ENCODE measurements around the gene CCDC116.
A peak's percentile ranks its signal among the peaks of the same experiment; 100 is the strongest.
"Not testable (repeated sequence)": the region's sequence is repeated elsewhere in the genome, so short reads cannot be mapped to it uniquely, and the experiment has no call there.

CCDC116 gene

GRCh38 chr22:21605887-21606564 is 26.5 kb upstream of the CCDC116 start:
- no peak overlapping the region for H3K27ac ChIP-seq (replicated peaks; ENCODE audit: low read length)
- H3K36me3 ChIP-seq (replicated peaks in 1 of 2; ENCODE audit: control insufficient read depth in 2 of 2, insufficient read depth in 2 of 2, low read length in 2 of 2) = peaks cover 2 to 54% of the 10 kb centered on the region in 2 donors
- H2BK5ac ChIP-seq (ENCODE audit: low read length) = no peak overlapping the region
- DNase-seq (ENCODE audit: low spot score) = no peak
- H3K4me3 ChIP-seq (ENCODE audit: low read length in 2 of 2) = no peak overlapping the region
- H4K8ac ChIP-seq (ENCODE audit: low read depth, low read length) = no peak overlapping the region
- no peak overlapping the region for H2BK15ac ChIP-seq (ENCODE audit: low read length)
- H2AFZ ChIP-seq (ENCODE audit: low read length) = no peak overlapping the region
- H3K14ac ChIP-seq (ENCODE audit: low read length) = no peak overlapping the region
- H3K27me3 ChIP-seq (ENCODE audit: control insufficient read depth in 3 of 3, insufficient read depth in 3 of 3, low read depth in 1 of 3, low read length in 3 of 3) = no peaks in the 10 kb centered on the region
- H3K79me1 ChIP-seq (ENCODE audit: low read depth, low read length) = peaks cover 18% of the 10 kb centered on the region
- H2AK5ac ChIP-seq (ENCODE audit: low read depth, low read length) = no peak overlapping the region
- H3K18ac ChIP-seq (ENCODE audit: low read length) = no peak overlapping the region
- H3K9ac ChIP-seq (ENCODE audit: low read depth, low read length, poor library complexity) = no peak overlapping the region
- WGBS, 2 donors (ENCODE audit: extremely low coverage in 2 of 2, insufficient read length in 2 of 2, insufficient replicate concordance in 1 of 2) = no CpG with 5 or more reads among the region's 7 CpGs
- no peak overlapping the region for H2BK12ac ChIP-seq (ENCODE audit: low read length)
- H3K4me1 ChIP-seq (ENCODE audit: control insufficient read depth in 2 of 2, insufficient read depth in 1 of 2, low read depth in 1 of 2, low read length in 2 of 2) = no peaks in the 10 kb centered on the region
- H2BK120ac ChIP-seq (ENCODE audit: low read depth, low read length) = no peak overlapping the region
- no peak overlapping the region for H3K4ac ChIP-seq (ENCODE audit: low read length)
- no peak overlapping the region for H4K91ac ChIP-seq (ENCODE audit: low read depth, low read length, poor library complexity)
- no peaks in the 10 kb centered on the region for H3K9me3 ChIP-seq (replicated peaks in 1 of 2; ENCODE audit: control insufficient read depth in 2 of 2, insufficient read depth in 1 of 2, low read depth in 1 of 2, low read length in 2 of 2)
- no peak overlapping the region for H3K23ac ChIP-seq (ENCODE audit: low read depth, low read length, poor library complexity)
- H3K4me2 ChIP-seq (ENCODE audit: insufficient read depth, low read length, poor library complexity, severe bottlenecking) = no peak overlapping the region

GRCh38 chr22:21606775-21607174 is 25.8 kb upstream of the CCDC116 start:
- H2BK15ac ChIP-seq (ENCODE audit: low read length) = no peak overlapping the region
- WGBS, 2 donors (ENCODE audit: extremely low coverage in 2 of 2, insufficient read length in 2 of 2, insufficient replicate concordance in 1 of 2) = no CpG with 5 or more reads among the region's 8 CpGs
- H4K91ac ChIP-seq (ENCODE audit: low read depth, low read length, poor library complexity) = no peak overlapping the region
- H2BK120ac ChIP-seq (ENCODE audit: low read depth, low read length) = no peak overlapping the region
- H2AFZ ChIP-seq (ENCODE audit: low read length) = no peak overlapping the region
- H2BK5ac ChIP-seq (ENCODE audit: low read length) = no peak overlapping the region
- peaks cover 18% of the 10 kb centered on the region for H3K79me1 ChIP-seq (ENCODE audit: low read depth, low read length)
- no peak overlapping the region for H2AK5ac ChIP-seq (ENCODE audit: low read depth, low read length)
- no peaks in the 10 kb centered on the region for H3K4me1 ChIP-seq (ENCODE audit: control insufficient read depth in 2 of 2, insufficient read depth in 1 of 2, low read depth in 1 of 2, low read length in 2 of 2)
- no peak overlapping the region for H3K14ac ChIP-seq (ENCODE audit: low read length)
- no peak overlapping the region for H3K4me3 ChIP-seq (ENCODE audit: low read length in 2 of 2)
- H3K9me3 ChIP-seq (replicated peaks in 1 of 2; ENCODE audit: control insufficient read depth in 2 of 2, insufficient read depth in 1 of 2, low read depth in 1 of 2, low read length in 2 of 2) = no peaks in the 10 kb centered on the region
- H3K27ac ChIP-seq (replicated peaks; ENCODE audit: low read length) = no peak overlapping the region
- no peak overlapping the region for H4K8ac ChIP-seq (ENCODE audit: low read depth, low read length)
- no peak overlapping the region for H3K4me2 ChIP-seq (ENCODE audit: insufficient read depth, low read length, poor library complexity, severe bottlenecking)
- no peaks in the 10 kb centered on the region for H3K27me3 ChIP-seq (ENCODE audit: control insufficient read depth in 3 of 3, insufficient read depth in 3 of 3, low read depth in 1 of 3, low read length in 3 of 3)
- H3K23ac ChIP-seq (ENCODE audit: low read depth, low read length, poor library complexity) = peak overlapping the region; percentile 17
- no peak overlapping the region for H2BK12ac ChIP-seq (ENCODE audit: low read length)
- no peak overlapping the region for H3K18ac ChIP-seq (ENCODE audit: low read length)
- H3K36me3 ChIP-seq (replicated peaks in 1 of 2; ENCODE audit: control insufficient read depth in 2 of 2, insufficient read depth in 2 of 2, low read length in 2 of 2) = peaks cover 7 to 62% of the 10 kb centered on the region in 2 donors
- no peak overlapping the region for H3K9ac ChIP-seq (ENCODE audit: low read depth, low read length, poor library complexity)
- no peak for DNase-seq (ENCODE audit: low spot score)
- H3K4ac ChIP-seq (ENCODE audit: low read length) = no peak overlapping the region

- H2AFZ ChIP-seq (ENCODE audit: low read length); H3K14ac ChIP-seq (ENCODE audit: low read length); H3K23ac ChIP-seq (ENCODE audit: low read depth, low read length, poor library complexity); H3K4me2 ChIP-seq (ENCODE audit: insufficient read depth, low read length, poor library complexity, severe bottlenecking); H2BK120ac ChIP-seq (ENCODE audit: low read depth, low read length); H3K27ac ChIP-seq (replicated peaks; ENCODE audit: low read length); H3K18ac ChIP-seq (ENCODE audit: low read length); H2BK12ac ChIP-seq (ENCODE audit: low read length); H3K4me3 ChIP-seq (ENCODE audit: low read length in 2 of 2); H2AK5ac ChIP-seq (ENCODE audit: low read depth, low read length); H3K9ac ChIP-seq (ENCODE audit: low read depth, low read length, poor library complexity); H2BK15ac ChIP-seq (ENCODE audit: low read length); H3K4ac ChIP-seq (ENCODE audit: low read length); DNase-seq (ENCODE audit: low spot score); H3K4me1 ChIP-seq (ENCODE audit: control insufficient read depth in 2 of 2, insufficient read depth in 1 of 2, low read depth in 1 of 2, low read length in 2 of 2); H3K9me3 ChIP-seq (replicated peaks in 1 of 2; ENCODE audit: control insufficient read depth in 2 of 2, insufficient read depth in 1 of 2, low read depth in 1 of 2, low read length in 2 of 2); H3K27me3 ChIP-seq (ENCODE audit: control insufficient read depth in 3 of 3, insufficient read depth in 3 of 3, low read depth in 1 of 3, low read length in 3 of 3); H4K8ac ChIP-seq (ENCODE audit: low read depth, low read length); H4K91ac ChIP-seq (ENCODE audit: low read depth, low read length, poor library complexity); H2BK5ac ChIP-seq (ENCODE audit: low read length): not testable (repeated sequence)
- H3K36me3 ChIP-seq (replicated peaks in 1 of 2; ENCODE audit: control insufficient read depth in 2 of 2, insufficient read depth in 2 of 2, low read length in 2 of 2) = peaks cover 19 to 78% of the 10 kb centered on the region in 2 donors
- peaks cover 19% of the 10 kb centered on the region for H3K79me1 ChIP-seq (ENCODE audit: low read depth, low read length)
- WGBS, 2 donors (ENCODE audit: extremely low coverage in 2 of 2, insufficient read length in 2 of 2, insufficient replicate concordance in 1 of 2) = no CpG with 5 or more reads among the region's 11 CpGs
These were observed 22.9 kb upstream of the CCDC116 start for GRCh38 chr22:21609556-21610157.

GRCh38 chr22:21611210-21611977 is 21.2 kb upstream of the CCDC116 start:
- Histone ChIP-seq H2BK15ac (ENCODE audit: low read length) (no peak overlapping the region), H3K27ac (replicated peaks; ENCODE audit: low read length) (no peak overlapping the region), H3K9me3 (replicated peaks in 1 of 2; ENCODE audit: control insufficient read depth in 2 of 2, insufficient read depth in 1 of 2, low read depth in 1 of 2, low read length in 2 of 2) (no peaks in the 10 kb centered on the region), H3K27me3 (ENCODE audit: control insufficient read depth in 3 of 3, insufficient read depth in 3 of 3, low read depth in 1 of 3, low read length in 3 of 3) (no peaks in the 10 kb centered on the region), H2AK5ac (ENCODE audit: low read depth, low read length) (no peak overlapping the region), H3K36me3 (replicated peaks in 1 of 2; ENCODE audit: control insufficient read depth in 2 of 2, insufficient read depth in 2 of 2, low read length in 2 of 2) (peaks cover 18 to 83% of the 10 kb centered on the region in 2 donors), H4K8ac (ENCODE audit: low read depth, low read length) (no peak overlapping the region), H4K91ac (ENCODE audit: low read depth, low read length, poor library complexity) (no peak overlapping the region), H3K4me3 (ENCODE audit: low read length in 2 of 2) (no peak overlapping the region), H3K14ac (ENCODE audit: low read length) (no peak overlapping the region), H2AFZ (ENCODE audit: low read length) (no peak overlapping the region), H3K4me2 (ENCODE audit: insufficient read depth, low read length, poor library complexity, severe bottlenecking) (no peak overlapping the region), H3K18ac (ENCODE audit: low read length) (no peak overlapping the region), H2BK5ac (ENCODE audit: low read length) (no peak overlapping the region), H2BK120ac (ENCODE audit: low read depth, low read length) (no peak overlapping the region), H2BK12ac (ENCODE audit: low read length) (no peak overlapping the region), H3K4ac (ENCODE audit: low read length) (no peak overlapping the region), H3K79me1 (ENCODE audit: low read depth, low read length) (peaks cover 7% of the 10 kb centered on the region), H3K4me1 (ENCODE audit: control insufficient read depth in 2 of 2, insufficient read depth in 1 of 2, low read depth in 1 of 2, low read length in 2 of 2) (no peaks in the 10 kb centered on the region), H3K23ac (ENCODE audit: low read depth, low read length, poor library complexity) (no peak overlapping the region), H3K9ac (ENCODE audit: low read depth, low read length, poor library complexity) (no peak overlapping the region)
- WGBS, 2 donors (ENCODE audit: extremely low coverage in 2 of 2, insufficient read length in 2 of 2, insufficient replicate concordance in 1 of 2) = no CpG with 5 or more reads among the region's 4 CpGs
- no peak for DNase-seq (ENCODE audit: low spot score)
